GM12878 (cell line): ENCODE data around the gene TFB1M.

Source experiments
- EP300 ChIP-seq, 2 experiments: fragments of 150-350 bp in 1 of 2; IDR thresholded peaks; 2 replicates each; pipeline ENCODE4 v1.6.1; 2011 to 2012; ENCODE audit warnings: low read depth in 2 of 2, low read length in 2 of 2, borderline replicate concordance in 1 of 2, improper control_type of control experiment in 1 of 2, inconsistent platforms in 1 of 2; ENCODE audit not compliant: control insufficient read depth in 1 of 2
- EZH2 ChIP-seq: IDR thresholded peaks from 2 replicates; pipeline ENCODE4 v1.6.1; 2012; ENCODE audit warnings: low read depth, mild to moderate bottlenecking, control low read depth, inconsistent platforms, low read length, borderline replicate concordance; ENCODE audit not compliant: control insufficient read depth
- MXI1 ChIP-seq: fragments of 150-350 bp; IDR thresholded peaks from 2 replicates; pipeline ENCODE4 v1.6.1; 2011; ENCODE audit warnings: low read depth, mild to moderate bottlenecking, inconsistent platforms, low read length, improper control_type of control experiment
- SUZ12 ChIP-seq: fragments of 200-600 bp; sonication (generic); IDR thresholded peaks from one replicate; pipeline ENCODE4 v1.6.1; 2018; ENCODE audit warnings: antibody characterized with exemption, mild to moderate bottlenecking; ENCODE audit not compliant: unreplicated experiment
- TF ChIP-seq, protein P1 (sequence below): IDR thresholded peaks from 2 replicates; pipeline ENCODE4 v1.6.1; 2012; ENCODE audit warnings: improper control_type of control experiment, low read depth, low read length; ENCODE audit not compliant: insufficient replicate concordance

DNA sequence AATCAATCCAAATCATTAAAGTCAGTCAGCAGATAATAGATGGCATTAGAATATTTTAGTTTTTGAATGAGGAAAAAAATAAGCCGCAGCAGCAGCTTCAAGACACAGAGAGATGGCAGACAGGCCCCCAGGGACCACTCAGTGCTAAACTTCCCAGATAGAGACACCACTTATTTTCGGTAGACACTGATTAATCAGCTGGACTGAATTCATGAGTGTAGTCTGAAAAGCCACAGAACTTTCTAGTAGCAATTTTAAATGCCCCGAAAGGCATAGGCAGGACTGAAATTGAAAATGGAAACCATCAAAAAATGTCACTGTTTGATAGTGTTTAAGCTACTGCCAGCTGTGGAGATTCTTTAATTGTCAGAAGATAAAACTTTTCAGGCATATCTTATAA is 53.6 kb downstream of the TFB1M start:
- TF ChIP-seq, protein P1, sequence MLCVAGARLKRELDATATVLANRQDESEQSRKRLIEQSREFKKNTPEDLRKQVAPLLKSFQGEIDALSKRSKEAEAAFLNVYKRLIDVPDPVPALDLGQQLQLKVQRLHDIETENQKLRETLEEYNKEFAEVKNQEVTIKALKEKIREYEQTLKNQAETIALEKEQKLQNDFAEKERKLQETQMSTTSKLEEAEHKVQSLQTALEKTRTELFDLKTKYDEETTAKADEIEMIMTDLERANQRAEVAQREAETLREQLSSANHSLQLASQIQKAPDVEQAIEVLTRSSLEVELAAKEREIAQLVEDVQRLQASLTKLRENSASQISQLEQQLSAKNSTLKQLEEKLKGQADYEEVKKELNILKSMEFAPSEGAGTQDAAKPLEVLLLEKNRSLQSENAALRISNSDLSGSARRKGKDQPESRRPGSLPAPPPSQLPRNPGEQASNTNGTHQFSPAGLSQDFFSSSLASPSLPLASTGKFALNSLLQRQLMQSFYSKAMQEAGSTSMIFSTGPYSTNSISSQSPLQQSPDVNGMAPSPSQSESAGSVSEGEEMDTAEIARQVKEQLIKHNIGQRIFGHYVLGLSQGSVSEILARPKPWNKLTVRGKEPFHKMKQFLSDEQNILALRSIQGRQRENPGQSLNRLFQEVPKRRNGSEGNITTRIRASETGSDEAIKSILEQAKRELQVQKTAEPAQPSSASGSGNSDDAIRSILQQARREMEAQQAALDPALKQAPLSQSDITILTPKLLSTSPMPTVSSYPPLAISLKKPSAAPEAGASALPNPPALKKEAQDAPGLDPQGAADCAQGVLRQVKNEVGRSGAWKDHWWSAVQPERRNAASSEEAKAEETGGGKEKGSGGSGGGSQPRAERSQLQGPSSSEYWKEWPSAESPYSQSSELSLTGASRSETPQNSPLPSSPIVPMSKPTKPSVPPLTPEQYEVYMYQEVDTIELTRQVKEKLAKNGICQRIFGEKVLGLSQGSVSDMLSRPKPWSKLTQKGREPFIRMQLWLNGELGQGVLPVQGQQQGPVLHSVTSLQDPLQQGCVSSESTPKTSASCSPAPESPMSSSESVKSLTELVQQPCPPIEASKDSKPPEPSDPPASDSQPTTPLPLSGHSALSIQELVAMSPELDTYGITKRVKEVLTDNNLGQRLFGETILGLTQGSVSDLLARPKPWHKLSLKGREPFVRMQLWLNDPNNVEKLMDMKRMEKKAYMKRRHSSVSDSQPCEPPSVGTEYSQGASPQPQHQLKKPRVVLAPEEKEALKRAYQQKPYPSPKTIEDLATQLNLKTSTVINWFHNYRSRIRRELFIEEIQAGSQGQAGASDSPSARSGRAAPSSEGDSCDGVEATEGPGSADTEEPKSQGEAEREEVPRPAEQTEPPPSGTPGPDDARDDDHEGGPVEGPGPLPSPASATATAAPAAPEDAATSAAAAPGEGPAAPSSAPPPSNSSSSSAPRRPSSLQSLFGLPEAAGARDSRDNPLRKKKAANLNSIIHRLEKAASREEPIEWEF: no peak
- TF ChIP-seq MXI1: no peak
- no peak for TF ChIP-seq EZH2
- no peak for TF ChIP-seq EP300 (IDR thresholded peaks at IDR 0.05; ENCODE audit: borderline replicate concordance in 1 of 2, control insufficient read depth in 1 of 2, low read depth in 2 of 2, low read length in 2 of 2)
- TF ChIP-seq SUZ12: no peak
